ENCODE data around the gene USP4. TPM values are rescaled to one million over a fixed set of nuclear protein-coding genes. Genes with fewer than 3 reads are reported as not detected.
A peak's percentile ranks its signal among the peaks of the same experiment; 100 is the strongest.

The USP4 gene
- total RNA-seq, 2 experiments from 2014 or later, result 94.3 to 95.2 TPM

DNA sequence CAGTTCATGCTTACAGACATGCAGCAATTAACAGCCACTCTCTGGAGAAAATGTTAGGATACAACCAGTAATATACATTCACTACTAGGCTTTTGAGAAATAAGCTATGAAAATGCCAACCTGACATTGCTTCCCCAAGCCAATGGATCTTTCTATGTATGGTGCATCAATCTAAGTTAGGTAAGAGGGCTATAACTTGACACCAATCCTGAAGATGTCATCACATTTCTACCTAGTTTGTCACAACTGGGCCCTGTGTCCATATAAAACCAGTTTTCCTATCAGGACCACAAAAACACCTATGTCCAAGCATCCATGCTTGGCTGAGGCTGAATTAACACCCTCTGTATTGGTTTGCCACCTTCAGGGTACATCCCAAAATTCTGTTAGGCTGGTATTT is 32.1 kb upstream of the USP4 start:
- H3K4me1 ChIP-seq (ENCODE audit: insufficient read depth, low read length), result peaks cover 2% of the 10 kb centered on the region
- no peaks in the 10 kb centered on the region for H3K27me3 ChIP-seq (ENCODE audit: control insufficient read depth in 1 of 2, insufficient read depth in 2 of 2, low read length in 2 of 2)
- CTCF ChIA-PET, result interaction anchor here (1.2 kb wide), 1 partner anchor 32 kb away, joined by 3 read pairs; the partner anchor contains the start of gene USP4
- H3K4me3 Mint-ChIP-seq, result no peak overlapping the region
- H3K4me1 Mint-ChIP-seq (ENCODE audit: low read depth), result peaks cover 21% of the 10 kb centered on the region
- peaks cover 70% of the 10 kb centered on the region for H3K36me3 ChIP-seq (ENCODE audit: insufficient read depth, low read length)
- no peak for DNase-seq
- no peak overlapping the region for H3K4me3 ChIP-seq (ENCODE audit: low read length)
- TF ChIP-seq CTCF (IDR thresholded peaks at IDR 0.05), result no peak
- no peaks in the 10 kb centered on the region for H3K9me3 ChIP-seq (ENCODE audit: control insufficient read depth in 1 of 2, insufficient read depth in 1 of 2, low read length in 2 of 2)
- intact Hi-C loops (cut with DNase I, micrococcal nuclease), result no loop called here
- peaks cover 69% of the 10 kb centered on the region for H3K36me3 Mint-ChIP-seq (ENCODE audit: low read depth)
- no peak overlapping the region for H3K27ac ChIP-seq (ENCODE audit: low read depth in 1 of 2, low read length in 2 of 2)
- POLR2A ChIA-PET, result no interaction called here
- H3K9me3 Mint-ChIP-seq, result no peaks in the 10 kb centered on the region
- no peak overlapping the region for H3K27ac Mint-ChIP-seq
- H3K27me3 Mint-ChIP-seq, result no peaks in the 10 kb centered on the region
- ATAC-seq (ENCODE audit: poor library complexity), result no peak

DNA sequence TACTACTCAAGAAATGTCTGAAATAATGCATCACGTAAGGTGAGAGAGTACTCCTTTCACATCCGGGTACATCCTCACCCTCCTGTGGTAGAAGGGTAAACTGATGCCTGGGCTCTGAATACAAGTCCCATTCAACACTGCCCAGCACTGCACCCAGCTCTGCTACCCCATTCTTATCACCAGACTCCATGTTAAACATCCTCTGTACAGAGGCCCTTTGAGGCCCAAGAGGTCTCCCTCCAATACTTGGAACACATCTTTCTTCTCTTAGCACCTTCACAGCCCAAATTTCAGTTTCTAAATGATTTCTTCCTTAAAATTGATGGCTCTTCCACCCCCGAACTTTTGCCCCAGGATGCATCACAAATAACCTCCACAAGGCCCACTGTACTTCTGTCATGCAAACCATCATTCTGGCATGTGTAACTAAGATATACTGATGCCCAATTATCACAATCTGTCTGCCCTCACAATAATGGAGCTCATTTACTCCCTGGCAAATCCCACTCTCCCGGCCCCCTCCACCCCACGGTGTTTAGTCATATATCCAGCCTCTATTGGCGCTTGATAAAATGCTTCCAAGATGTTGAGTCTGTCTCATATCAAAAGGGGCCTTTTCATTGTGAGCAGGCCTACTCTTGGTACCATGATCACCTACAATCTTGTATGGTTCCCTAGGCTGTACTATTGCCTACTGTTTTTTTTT is 30.9 kb upstream of the USP4 start:
- Mint-ChIP-seq H3K4me1 (ENCODE audit: low read depth) (peaks cover 20% of the 10 kb centered on the region), H3K4me3 (no peak overlapping the region), H3K9me3 (no peaks in the 10 kb centered on the region), H3K27me3 (no peaks in the 10 kb centered on the region), H3K27ac (no peak overlapping the region), H3K36me3 (ENCODE audit: low read depth) (peaks cover 77% of the 10 kb centered on the region)
- no peak for TF ChIP-seq CTCF (IDR thresholded peaks at IDR 0.05)
- H3K9me3 ChIP-seq (ENCODE audit: control insufficient read depth in 1 of 2, insufficient read depth in 1 of 2, low read length in 2 of 2), result no peaks in the 10 kb centered on the region
- H3K36me3 ChIP-seq (ENCODE audit: insufficient read depth, low read length), result peaks cover 81% of the 10 kb centered on the region
- intact Hi-C loops (cut with DNase I, micrococcal nuclease), result no loop called here
- POLR2A ChIA-PET, result interaction anchor here (1.3 kb wide), 1 partner anchor 31 kb away, joined by 5 read pairs; the partner anchor contains the start of gene USP4
- H3K27ac ChIP-seq (ENCODE audit: low read depth in 1 of 2, low read length in 2 of 2), result no peak overlapping the region
- peaks cover 2% of the 10 kb centered on the region for H3K4me1 ChIP-seq (ENCODE audit: insufficient read depth, low read length)
- no peak for DNase-seq
- H3K27me3 ChIP-seq (ENCODE audit: control insufficient read depth in 1 of 2, insufficient read depth in 2 of 2, low read length in 2 of 2), result no peaks in the 10 kb centered on the region
- ATAC-seq (ENCODE audit: poor library complexity), result no peak
- H3K4me3 ChIP-seq (ENCODE audit: low read length), result no peak overlapping the region
- CTCF ChIA-PET, result interaction anchor here (1.2 kb wide), 1 partner anchor 31 kb away, joined by 3 read pairs; the partner anchor contains the start of gene USP4

GRCh38 chr3:49362561-49362960 is 22.7 kb upstream of the USP4 start:
- no peak for TF ChIP-seq CTCF (IDR thresholded peaks at IDR 0.05)
- DNase-seq (no peak), ATAC-seq (ENCODE audit: poor library complexity) (no peak)
- Mint-ChIP-seq H3K4me1 (ENCODE audit: low read depth) (peaks cover 14% of the 10 kb centered on the region), H3K36me3 (ENCODE audit: low read depth) (peaks cover 77% of the 10 kb centered on the region), H3K9me3 (no peaks in the 10 kb centered on the region), H3K27me3 (no peaks in the 10 kb centered on the region), H3K4me3 (peak overlapping the region; percentile 51), H3K27ac (peak overlapping the region; percentile 65)
- ChIA-PET CTCF (interaction anchor here (1.7 to 7.8 kb wide), 2 partner anchors 23 to 37 kb away, joined by 4 to 32 read pairs; partner anchors contain the start of gene USP4), POLR2A (interaction anchor here (1.4 kb wide), 1 partner anchor 23 kb away, joined by 5 read pairs; the partner anchor contains the start of gene USP4)
- intact Hi-C loops (cut with DNase I, micrococcal nuclease), result no loop called here
- peaks cover 11% of the 10 kb centered on the region for H3K4me1 ChIP-seq (ENCODE audit: insufficient read depth, low read length)
- H3K27ac ChIP-seq (ENCODE audit: low read depth in 1 of 2, low read length in 2 of 2), result peak overlapping the region in 1 of 2 donors; percentile 3
- no peak overlapping the region for H3K4me3 ChIP-seq (ENCODE audit: low read length)
- no peaks in the 10 kb centered on the region for H3K27me3 ChIP-seq (ENCODE audit: control insufficient read depth in 1 of 2, insufficient read depth in 2 of 2, low read length in 2 of 2)
- H3K9me3 ChIP-seq (ENCODE audit: control insufficient read depth in 1 of 2, insufficient read depth in 1 of 2, low read length in 2 of 2), result no peaks in the 10 kb centered on the region
- peaks cover 73% of the 10 kb centered on the region for H3K36me3 ChIP-seq (ENCODE audit: insufficient read depth, low read length)

All from CD4-positive, alpha-beta T cell (primary cell).